ENCODE results near the gene ZSCAN22. TPM values are rescaled to one million over a fixed set of nuclear protein-coding genes. Genes with fewer than 3 reads are reported as not detected.

ZSCAN22 gene
- total and polyA plus RNA-seq, 2 donors (not counting 1 experiment from before 2014, with no cell fraction given): 2.8 to 7.1 TPM

DNA sequence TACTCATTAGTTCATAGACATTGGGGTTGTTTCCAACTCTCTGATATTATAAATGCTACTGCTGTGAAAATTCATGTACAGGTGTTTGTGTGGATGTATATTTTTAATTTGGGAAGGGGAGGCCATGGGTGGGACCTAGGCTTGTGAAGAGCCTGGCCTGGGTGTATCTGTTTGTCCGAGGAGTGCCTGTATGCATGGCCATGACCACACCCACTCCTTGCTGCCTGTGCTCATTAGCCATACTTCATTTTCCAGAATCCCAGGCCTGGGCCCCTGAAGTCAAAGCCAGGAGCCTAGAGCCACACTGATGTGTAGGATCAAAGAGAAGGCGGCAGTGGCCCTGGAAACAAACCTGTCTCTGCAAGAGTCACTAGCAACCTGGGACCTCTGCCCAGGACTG lies 11.2 kb upstream of the ZSCAN22 start:
- DNase-seq (no peak), ATAC-seq (ENCODE audit: low read depth) (no peak)
- Mint-ChIP-seq H3K4me1 (no peaks in the 10 kb centered on the region), H3K27ac (no peak overlapping the region), H3K27me3 (no peaks in the 10 kb centered on the region), H3K4me3 (no peak overlapping the region), H3K9me3 (ENCODE audit: insufficient read depth) (no peaks in the 10 kb centered on the region)
- ChIA-PET CTCF (no interaction called here), POLR2A (no interaction called here)
- no peak overlapping the region for H3K4me2 ChIP-seq (replicated peaks; ENCODE audit: low read depth, low read length, poor library complexity, severe bottlenecking)
- no peaks in the 10 kb centered on the region for H3K79me2 ChIP-seq (ENCODE audit: control insufficient read depth, insufficient read depth, low read length)
- H3K9ac ChIP-seq (ENCODE audit: low read length): no peak overlapping the region
- peaks cover 11% of the 10 kb centered on the region for H4K20me1 ChIP-seq (ENCODE audit: control insufficient read depth, insufficient read depth, low read length, poor library complexity, severe bottlenecking)
- H3K9me3 ChIP-seq (ENCODE audit: control extremely low read depth in 1 of 3, control insufficient read depth in 2 of 3, insufficient read depth in 1 of 3, low read length in 2 of 3): peaks cover 0 to 8% (median 0%) of the 10 kb centered on the region in 3 donors
- H3K27me3 ChIP-seq (replicated peaks in 1 of 4; ENCODE audit: control extremely low read depth in 1 of 4, control insufficient read depth in 3 of 4, insufficient read depth in 4 of 4, low read length in 3 of 4): no peaks in the 10 kb centered on the region
- 100% methylated on average over 1 of the region's 2 CpGs for WGBS (ENCODE audit: insufficient coverage)
- TF ChIP-seq, protein P1, sequence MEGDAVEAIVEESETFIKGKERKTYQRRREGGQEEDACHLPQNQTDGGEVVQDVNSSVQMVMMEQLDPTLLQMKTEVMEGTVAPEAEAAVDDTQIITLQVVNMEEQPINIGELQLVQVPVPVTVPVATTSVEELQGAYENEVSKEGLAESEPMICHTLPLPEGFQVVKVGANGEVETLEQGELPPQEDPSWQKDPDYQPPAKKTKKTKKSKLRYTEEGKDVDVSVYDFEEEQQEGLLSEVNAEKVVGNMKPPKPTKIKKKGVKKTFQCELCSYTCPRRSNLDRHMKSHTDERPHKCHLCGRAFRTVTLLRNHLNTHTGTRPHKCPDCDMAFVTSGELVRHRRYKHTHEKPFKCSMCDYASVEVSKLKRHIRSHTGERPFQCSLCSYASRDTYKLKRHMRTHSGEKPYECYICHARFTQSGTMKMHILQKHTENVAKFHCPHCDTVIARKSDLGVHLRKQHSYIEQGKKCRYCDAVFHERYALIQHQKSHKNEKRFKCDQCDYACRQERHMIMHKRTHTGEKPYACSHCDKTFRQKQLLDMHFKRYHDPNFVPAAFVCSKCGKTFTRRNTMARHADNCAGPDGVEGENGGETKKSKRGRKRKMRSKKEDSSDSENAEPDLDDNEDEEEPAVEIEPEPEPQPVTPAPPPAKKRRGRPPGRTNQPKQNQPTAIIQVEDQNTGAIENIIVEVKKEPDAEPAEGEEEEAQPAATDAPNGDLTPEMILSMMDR (IDR thresholded peaks at IDR 0.05): no peak
- no peak for TF ChIP-seq EZH2 (IDR thresholded peaks at IDR 0.05; ENCODE audit: borderline replicate concordance, insufficient read depth, low read depth, low read length, poor library complexity, severe bottlenecking)
- intact Hi-C loops (cut with micrococcal nuclease): no loop called here
- H3K27ac ChIP-seq (ENCODE audit: low read length in 2 of 2): no peak overlapping the region
- no peaks in the 10 kb centered on the region for H3K4me1 ChIP-seq (ENCODE audit: control insufficient read depth in 2 of 2, insufficient read depth in 2 of 2, low read length in 2 of 2)
- H3K36me3 ChIP-seq (replicated peaks in 1 of 2; ENCODE audit: control extremely low read depth in 1 of 2, control insufficient read depth in 1 of 2, extremely low read depth in 1 of 2, insufficient read depth in 2 of 2, low read length in 1 of 2): peaks cover 1 to 39% of the 10 kb centered on the region in 2 experiments
- H2AFZ ChIP-seq (ENCODE audit: insufficient read depth, low read depth, low read length, poor library complexity, severe bottlenecking): no peak overlapping the region
- H3K4me3 ChIP-seq (ENCODE audit: control extremely low read depth in 1 of 5, extremely low read depth in 1 of 5, insufficient read depth in 1 of 5, low read depth in 2 of 5, low read length in 4 of 5): no peak overlapping the region

DNA sequence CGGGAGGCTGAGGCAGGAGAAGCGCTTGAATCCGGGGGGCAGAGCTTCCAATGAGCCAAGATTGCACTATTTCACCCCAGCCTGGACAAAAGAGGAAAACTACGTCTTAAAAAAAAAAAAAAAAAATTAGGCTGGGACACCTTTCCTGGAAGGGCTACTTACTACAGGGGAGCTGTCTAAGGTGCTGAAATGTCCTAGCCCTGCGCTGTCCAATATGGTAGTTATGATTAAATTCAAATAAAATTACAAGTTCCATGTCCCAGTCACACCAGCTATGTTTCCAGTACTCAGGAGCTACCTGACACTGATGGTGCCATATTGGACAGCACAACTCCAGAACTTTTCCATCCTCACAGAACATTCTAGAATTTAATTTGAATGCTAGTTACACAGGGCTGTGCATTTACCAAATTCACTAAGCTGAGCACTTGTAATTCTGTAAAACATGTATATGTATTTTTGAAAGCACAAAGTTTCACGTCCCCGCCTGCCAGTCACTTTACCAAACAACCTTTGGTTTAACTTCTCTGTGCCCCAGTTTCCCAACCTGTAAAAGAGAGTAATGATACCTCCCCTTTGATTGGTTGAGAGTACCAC lies 9.2 kb upstream of the ZSCAN22 start:
- Histone ChIP-seq H3K4me3 (ENCODE audit: control extremely low read depth in 1 of 5, extremely low read depth in 1 of 5, insufficient read depth in 1 of 5, low read depth in 2 of 5, low read length in 4 of 5) (no peak overlapping the region), H4K20me1 (ENCODE audit: control insufficient read depth, insufficient read depth, low read length, poor library complexity, severe bottlenecking) (no peaks in the 10 kb centered on the region), H2AFZ (ENCODE audit: insufficient read depth, low read depth, low read length, poor library complexity, severe bottlenecking) (no peak overlapping the region), H3K36me3 (replicated peaks in 1 of 2; ENCODE audit: control extremely low read depth in 1 of 2, control insufficient read depth in 1 of 2, extremely low read depth in 1 of 2, insufficient read depth in 2 of 2, low read length in 1 of 2) (peaks cover 1 to 32% of the 10 kb centered on the region in 2 experiments), H3K4me2 (replicated peaks; ENCODE audit: low read depth, low read length, poor library complexity, severe bottlenecking) (no peak overlapping the region), H3K27me3 (replicated peaks in 1 of 4; ENCODE audit: control extremely low read depth in 1 of 4, control insufficient read depth in 3 of 4, insufficient read depth in 4 of 4, low read length in 3 of 4) (no peaks in the 10 kb centered on the region), H3K4me1 (ENCODE audit: control insufficient read depth in 2 of 2, insufficient read depth in 2 of 2, low read length in 2 of 2) (no peaks in the 10 kb centered on the region), H3K79me2 (ENCODE audit: control insufficient read depth, insufficient read depth, low read length) (no peaks in the 10 kb centered on the region), H3K9ac (ENCODE audit: low read length) (no peak overlapping the region), H3K27ac (ENCODE audit: low read length in 2 of 2) (no peak overlapping the region), H3K9me3 (ENCODE audit: control extremely low read depth in 1 of 3, control insufficient read depth in 2 of 3, insufficient read depth in 1 of 3, low read length in 2 of 3) (peaks cover 0 to 5% (median 0%) of the 10 kb centered on the region in 3 donors)
- ChIA-PET CTCF (no interaction called here), POLR2A (no interaction called here)
- H3K4me1 Mint-ChIP-seq: no peaks in the 10 kb centered on the region
- H3K4me3 Mint-ChIP-seq: no peak overlapping the region
- 88% methylated on average over 5 of the region's 7 CpGs for WGBS (ENCODE audit: insufficient coverage)
- intact Hi-C loops (cut with micrococcal nuclease): no loop called here
- no peak for TF ChIP-seq EZH2 (IDR thresholded peaks at IDR 0.05; ENCODE audit: borderline replicate concordance, insufficient read depth, low read depth, low read length, poor library complexity, severe bottlenecking)
- TF ChIP-seq, protein P1 (IDR thresholded peaks at IDR 0.05): no peak
- no peak overlapping the region for H3K27ac Mint-ChIP-seq
- DNase-seq (peak; percentile 34), ATAC-seq (ENCODE audit: low read depth) (no peak)
- H3K27me3 Mint-ChIP-seq: no peaks in the 10 kb centered on the region
- H3K9me3 Mint-ChIP-seq (ENCODE audit: insufficient read depth): no peaks in the 10 kb centered on the region

All from B cell (primary cell).